Natural killer cell treated with Interleukin-12 subunit alpha and Interleukin-12 subunit beta and Interleukin-15 and Interleukin-18, amount 100 ng/mL, for 72 hours (primary cell): ENCODE data around the gene WDFY2. TPM values are rescaled to one million over a fixed set of nuclear protein-coding genes. Genes with fewer than 3 reads are reported as not detected.
A peak's percentile ranks its signal among the peaks of the same experiment; 100 is the strongest.
"Not testable (repeated sequence)": the region's sequence is repeated elsewhere in the genome, so short reads cannot be mapped to it uniquely, and the experiment has no call there.

Source experiments
- ATAC-seq, 2 donors: fragments of 150-1000 bp; cut with Tn5 transposase in 1 of 2; sonication (Bioruptor Pico), chemical (Tn5 transposase) in 1 of 2; 2 replicates each; pipeline ENCODE4 v1.10.0; 2021
- DNase-seq: peaks from one replicate; pipeline ENCODE4 v3.0.0; 2022; ENCODE audit warnings: low spot score
- H3K27ac Mint-ChIP-seq, 2 donors: 1 replicate in 1 of 2; 2 replicates in 1 of 2; pipeline ENCODE4 v1.8.0; 2022; ENCODE audit warnings: mixed read lengths in 2 of 2, mild to moderate bottlenecking in 1 of 2, moderate library complexity in 1 of 2
- H3K27me3 Mint-ChIP-seq, 2 donors: 1 replicate in 1 of 2; 2 replicates in 1 of 2; pipeline ENCODE4 v1.8.0; 2022; ENCODE audit warnings: mixed read lengths in 2 of 2
- H3K36me3 Mint-ChIP-seq: one replicate; pipeline ENCODE4 v1.8.0; 2022; ENCODE audit warnings: mixed read lengths
- H3K4me1 Mint-ChIP-seq, 2 donors: 1 replicate in 1 of 2; 2 replicates in 1 of 2; pipeline ENCODE4 v1.8.0; 2022; ENCODE audit warnings: low read depth in 2 of 2, mixed read lengths in 2 of 2, mild to moderate bottlenecking in 1 of 2
- H3K4me3 Mint-ChIP-seq: one replicate; pipeline ENCODE4 v1.8.0; 2022; ENCODE audit warnings: mixed read lengths
- H3K9me3 Mint-ChIP-seq: 2 replicates; pipeline ENCODE4 v1.8.0; 2022; ENCODE audit warnings: mixed read lengths
- total RNA-seq, 2 donors: library from RNA; stranded (reverse); gene quantifications; one replicate each; pipeline ENCODE4 v1.2.3, GENCODE V29; 2022

Gene WDFY2
- total RNA-seq, 2 donors from 2014 or later: 9.3 to 12.1 TPM

DNA sequence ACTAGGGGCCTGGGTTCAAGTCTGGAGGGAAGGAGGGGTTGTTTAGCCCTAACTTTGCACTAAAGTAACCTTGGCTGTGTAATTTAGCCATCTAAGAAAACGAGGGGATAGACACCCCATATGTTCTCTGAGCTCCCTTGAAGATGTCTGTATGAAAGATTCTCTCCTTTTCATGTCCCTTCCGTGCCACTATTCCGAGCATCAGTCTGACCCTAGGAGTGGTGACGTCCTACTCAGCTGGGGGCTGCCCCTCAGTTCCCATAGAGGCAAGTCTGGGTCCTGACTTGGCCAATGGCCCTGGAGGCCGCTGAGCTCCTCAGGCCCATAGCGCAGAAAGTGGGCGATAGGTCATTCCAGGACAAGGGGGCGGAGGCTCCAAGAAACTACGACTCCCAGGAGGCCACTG, 790 bp upstream of the WDFY2 start:
- no peaks in the 10 kb centered on the region for H3K27me3 Mint-ChIP-seq
- no peak for DNase-seq
- peak overlapping the region; percentile 89 for H3K27ac Mint-ChIP-seq
- peaks cover 39 to 42% of the 10 kb centered on the region in 2 donors for H3K4me1 Mint-ChIP-seq
- peak overlapping the region; percentile 95 for H3K4me3 Mint-ChIP-seq
- ATAC-seq: no peak
- peaks cover 7% of the 10 kb centered on the region for H3K9me3 Mint-ChIP-seq
- peaks cover 5% of the 10 kb centered on the region for H3K36me3 Mint-ChIP-seq

DNA sequence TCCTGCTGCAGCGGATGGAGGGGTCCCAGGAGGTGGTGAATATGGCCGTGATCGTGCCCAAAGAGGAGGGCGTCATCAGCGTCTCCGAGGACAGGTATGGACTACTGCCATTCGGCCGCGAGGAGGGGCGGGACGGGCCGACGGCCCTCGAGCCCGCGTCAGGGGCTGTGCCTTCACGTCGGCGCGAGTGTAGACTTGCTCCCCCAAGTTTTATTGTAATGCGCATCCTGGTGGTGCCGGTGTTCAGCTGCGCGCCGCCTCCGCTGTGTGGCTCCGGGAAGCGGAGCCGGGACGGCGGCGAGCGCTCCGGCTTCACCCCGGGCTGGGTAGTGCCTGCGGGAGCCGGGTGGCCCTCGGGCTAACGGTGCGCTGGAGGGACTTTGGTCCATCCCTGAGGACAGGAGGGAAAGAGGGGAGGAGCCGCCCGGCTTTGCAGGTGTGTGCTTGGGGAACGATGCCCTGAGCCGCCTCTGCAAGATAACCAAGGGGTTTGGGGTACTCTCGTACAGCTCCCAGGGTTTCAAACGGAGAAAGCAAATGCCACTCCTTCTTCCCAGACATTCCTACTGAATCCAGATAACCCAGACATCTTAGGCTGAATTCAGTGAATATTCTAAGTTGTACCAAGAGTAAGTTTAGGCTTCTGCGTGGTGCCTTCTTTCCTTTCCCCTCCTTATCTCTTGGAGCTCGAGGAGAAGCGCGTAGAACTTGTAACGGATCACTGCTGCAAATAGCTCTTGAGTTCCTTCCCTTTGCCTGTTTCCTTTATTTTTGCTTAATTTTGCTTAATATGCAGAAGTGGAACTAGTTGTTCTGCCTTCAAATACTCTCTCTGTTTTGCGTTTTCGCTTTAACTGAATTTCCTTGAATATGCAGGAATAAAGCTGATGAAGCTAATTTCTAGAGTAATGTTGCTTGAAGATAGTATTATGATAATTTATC, 740 bp downstream of the WDFY2 start:
- no peaks in the 10 kb centered on the region for H3K27me3 Mint-ChIP-seq
- H3K27ac Mint-ChIP-seq: peak overlapping the region; percentile 86 to 89
- ATAC-seq (peak; percentile 55 to 56), DNase-seq (peak; percentile 72)
- H3K4me1 Mint-ChIP-seq: peaks cover 36 to 41% of the 10 kb centered on the region in 2 donors
- H3K36me3 Mint-ChIP-seq: peaks cover 5% of the 10 kb centered on the region
- peak overlapping the region; percentile 95 for H3K4me3 Mint-ChIP-seq
- peaks cover 2% of the 10 kb centered on the region for H3K9me3 Mint-ChIP-seq

DNA sequence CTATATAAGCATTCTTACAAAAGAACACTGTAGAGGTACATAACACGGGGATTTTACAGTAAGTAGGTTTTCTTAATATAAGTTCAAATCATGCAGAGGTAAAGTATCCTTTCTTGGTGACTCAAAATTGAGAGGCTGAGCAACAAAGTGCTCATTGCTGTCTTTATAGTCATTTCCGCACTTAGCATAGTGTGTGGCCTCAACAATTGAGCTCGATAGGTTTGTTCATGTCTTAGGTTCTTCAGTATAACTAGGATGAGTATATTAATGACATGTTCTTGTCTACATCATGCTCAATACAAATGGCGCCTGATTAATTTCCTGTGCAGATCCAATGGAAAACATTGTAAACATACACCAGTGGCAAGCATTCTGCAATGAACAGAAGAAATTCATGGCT, 1.4 kb downstream of the WDFY2 start:
- no peaks in the 10 kb centered on the region for H3K27me3 Mint-ChIP-seq
- peaks cover 5% of the 10 kb centered on the region for H3K36me3 Mint-ChIP-seq
- ATAC-seq (no peak), DNase-seq (no peak)
- peak overlapping the region; percentile 95 for H3K4me3 Mint-ChIP-seq
- H3K9me3 Mint-ChIP-seq: no peaks in the 10 kb centered on the region
- peaks cover 38 to 41% of the 10 kb centered on the region in 2 donors for H3K4me1 Mint-ChIP-seq
- H3K27ac Mint-ChIP-seq: peak overlapping the region; percentile 86 to 89

DNA sequence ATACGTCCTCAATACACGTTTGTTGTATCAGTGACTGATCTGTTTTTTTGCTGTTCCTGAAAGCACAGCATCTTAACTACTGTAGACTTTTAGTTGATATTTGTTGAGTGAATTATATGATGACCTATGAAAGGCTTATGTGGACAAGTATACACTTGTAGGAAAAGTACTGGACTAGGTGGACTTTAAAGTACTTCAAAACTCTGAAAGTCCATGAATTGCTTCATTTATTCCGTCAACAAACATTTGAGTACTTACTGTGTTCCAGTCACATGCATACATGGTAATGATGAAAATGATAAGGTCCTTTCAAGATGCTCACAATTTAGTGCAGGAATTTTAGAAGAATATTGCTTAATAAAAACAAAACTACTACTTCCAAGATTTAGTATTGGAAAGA, 3.1 kb downstream of the WDFY2 start:
- Mint-ChIP-seq H3K27ac (no peak overlapping the region), H3K27me3 (no peaks in the 10 kb centered on the region), H3K36me3 (peaks cover 5% of the 10 kb centered on the region), H3K4me1 (peaks cover 32 to 33% of the 10 kb centered on the region in 2 donors), H3K4me3 (peak overlapping the region; percentile 5), H3K9me3 (no peaks in the 10 kb centered on the region)
- DNase-seq: no peak
- no peak for ATAC-seq

DNA sequence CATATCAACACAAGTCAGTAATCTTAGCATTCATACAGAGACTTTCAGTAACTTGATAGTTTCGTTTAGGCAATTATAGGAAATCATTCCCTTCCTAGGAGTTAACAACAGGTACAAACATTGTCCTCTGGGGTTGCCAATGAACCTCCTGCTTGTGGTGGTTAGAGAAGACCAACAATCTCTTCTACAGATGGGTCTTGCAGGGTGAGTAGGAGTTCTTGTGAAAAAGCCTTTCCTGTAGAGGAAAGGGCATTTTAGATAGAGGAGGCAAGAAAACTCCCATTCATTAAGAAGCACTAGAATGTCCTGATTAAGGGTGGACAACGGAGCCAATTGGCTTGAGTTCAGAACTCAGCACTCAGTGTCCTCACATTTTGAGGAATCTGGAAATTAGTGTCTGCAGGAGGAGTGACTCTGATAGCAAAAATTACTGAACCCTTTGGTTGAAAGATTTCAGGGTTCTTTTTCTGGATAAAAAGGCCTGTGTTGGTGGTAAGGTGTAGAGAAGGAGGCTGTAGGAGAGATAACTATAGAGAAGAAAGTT, 4.2 kb downstream of the WDFY2 start:
- ATAC-seq (no peak), DNase-seq (no peak)
- H3K36me3 Mint-ChIP-seq: peaks cover 5% of the 10 kb centered on the region
- H3K27me3 Mint-ChIP-seq: no peaks in the 10 kb centered on the region
- peaks cover 26 to 28% of the 10 kb centered on the region in 2 donors for H3K4me1 Mint-ChIP-seq
- peak overlapping the region in 1 of 2 donors; percentile 28 for H3K27ac Mint-ChIP-seq
- H3K9me3 Mint-ChIP-seq: no peaks in the 10 kb centered on the region
- H3K4me3 Mint-ChIP-seq: no peak overlapping the region

DNA sequence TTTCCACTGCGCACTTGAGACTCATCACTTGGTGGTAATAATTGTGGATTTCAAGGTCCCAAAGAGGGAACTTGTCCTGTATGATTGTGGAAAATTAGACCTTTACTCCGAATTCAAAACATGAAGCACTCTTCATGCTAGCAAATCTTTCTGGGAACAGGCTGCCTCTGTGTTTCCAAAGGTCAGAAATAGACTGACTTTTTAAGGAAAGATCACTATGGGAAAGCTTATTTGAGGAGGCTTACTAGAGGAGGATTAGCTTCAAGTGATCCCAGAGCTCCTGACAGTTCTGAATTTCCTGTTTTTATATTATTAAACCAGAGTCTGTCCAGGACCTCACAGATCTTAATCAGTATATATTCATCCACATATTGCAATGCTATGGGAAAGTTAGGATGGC, 5.5 kb downstream of the WDFY2 start:
- ATAC-seq (no peak), DNase-seq (no peak)
- Mint-ChIP-seq H3K36me3 (peaks cover 5% of the 10 kb centered on the region), H3K4me1 (peaks cover 26 to 31% of the 10 kb centered on the region in 2 donors), H3K27me3 (no peaks in the 10 kb centered on the region), H3K4me3 (no peak overlapping the region), H3K27ac (no peak overlapping the region), H3K9me3 (no peaks in the 10 kb centered on the region)

DNA sequence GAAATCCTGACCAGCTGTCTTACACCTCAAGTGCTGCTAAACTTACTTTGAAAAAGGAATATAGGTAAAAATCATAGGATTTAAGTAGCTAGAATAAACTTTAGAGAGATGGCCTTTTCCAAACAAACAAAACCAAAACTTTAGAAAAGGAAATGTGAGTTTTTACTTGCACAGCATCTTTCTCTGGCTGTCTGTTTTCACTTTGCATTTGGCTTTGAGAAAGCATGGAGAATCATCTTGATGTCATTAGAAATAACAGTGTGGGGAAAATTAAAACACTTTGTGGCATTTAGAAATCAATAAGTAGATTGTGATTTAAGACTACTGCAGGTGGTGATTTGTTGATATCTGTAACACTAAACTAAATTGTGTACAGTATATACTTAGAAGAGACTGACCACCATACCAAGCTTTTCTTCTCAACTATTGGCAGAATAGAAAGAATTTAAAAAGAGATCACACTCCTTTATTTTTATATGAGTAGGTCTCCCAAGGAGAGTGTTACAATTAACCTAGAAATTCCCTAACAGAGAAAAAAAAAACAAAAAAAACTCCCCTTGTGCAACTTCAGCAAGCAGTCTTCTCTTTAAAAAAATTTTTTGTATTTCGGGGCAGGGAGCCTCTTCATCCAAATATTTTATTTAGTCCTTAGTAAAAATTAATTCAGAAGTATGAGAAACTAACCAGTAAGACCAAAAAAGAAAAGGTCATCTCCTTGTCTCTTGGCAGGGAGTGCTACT, 6.1 kb downstream of the WDFY2 start:
- Mint-ChIP-seq H3K4me3 (no peak overlapping the region), H3K27me3 (no peaks in the 10 kb centered on the region), H3K4me1 (peaks cover 26 to 34% of the 10 kb centered on the region in 2 donors), H3K27ac (no peak overlapping the region), H3K36me3 (peaks cover 5% of the 10 kb centered on the region), H3K9me3 (no peaks in the 10 kb centered on the region)
- DNase-seq (no peak), ATAC-seq (no peak)

DNA sequence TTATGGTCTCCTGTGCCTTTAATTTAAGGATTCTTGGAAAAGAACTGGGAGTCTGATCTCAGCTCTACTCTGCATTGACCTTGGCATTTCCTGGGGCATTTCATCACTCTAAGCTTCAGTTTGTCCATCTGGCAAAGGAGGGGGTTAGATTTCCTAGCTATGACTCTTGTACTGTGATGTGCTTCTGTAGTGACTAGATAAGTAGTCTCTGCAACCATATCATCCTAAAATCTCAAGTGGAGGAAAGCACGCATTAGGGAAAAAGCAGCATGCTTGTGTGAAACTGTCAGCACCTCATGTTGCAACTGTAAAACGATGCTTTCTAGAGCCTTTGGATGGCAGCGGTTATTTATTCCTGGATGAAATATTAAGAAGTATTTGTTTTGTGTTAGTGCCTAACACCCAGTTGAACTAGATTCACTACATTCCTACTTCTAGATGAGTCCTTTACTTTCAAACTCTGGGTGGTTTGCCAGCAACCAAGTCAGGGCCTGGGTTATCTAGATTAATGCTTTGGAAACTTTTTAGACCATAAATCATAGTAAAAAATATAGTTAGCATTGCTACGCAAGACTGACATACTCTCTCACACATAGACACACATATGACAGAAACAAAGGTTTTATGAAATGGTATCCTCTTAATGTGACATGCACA, 6.8 kb downstream of the WDFY2 start:
- ATAC-seq (no peak), DNase-seq (no peak)
- H3K4me3 Mint-ChIP-seq: no peak overlapping the region
- no peaks in the 10 kb centered on the region for H3K27me3 Mint-ChIP-seq
- peaks cover 21 to 29% of the 10 kb centered on the region in 2 donors for H3K4me1 Mint-ChIP-seq
- H3K36me3 Mint-ChIP-seq: peaks cover 5% of the 10 kb centered on the region
- H3K27ac Mint-ChIP-seq: no peak overlapping the region
- H3K9me3 Mint-ChIP-seq: no peaks in the 10 kb centered on the region

DNA sequence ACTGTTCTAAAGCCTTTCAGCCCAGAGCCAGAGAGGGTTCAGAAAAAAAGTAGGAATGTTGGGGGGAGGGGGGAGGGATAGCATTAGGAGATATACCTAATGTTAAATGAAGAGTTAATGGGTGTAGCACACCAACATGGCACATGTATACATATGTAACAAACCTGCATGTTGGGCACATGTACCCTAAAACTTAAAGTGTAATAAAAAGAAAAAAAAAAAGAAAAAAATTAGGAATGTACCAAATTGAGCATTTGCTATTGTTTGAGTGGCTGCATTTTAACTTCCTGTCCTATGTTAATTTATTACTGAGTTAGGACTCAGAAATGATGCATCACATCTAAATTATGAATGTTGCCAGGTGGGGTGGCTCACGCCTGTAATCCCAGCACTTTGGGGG, 7.7 kb downstream of the WDFY2 start:
- H3K27me3 Mint-ChIP-seq, ATAC-seq, H3K27ac Mint-ChIP-seq, H3K36me3 Mint-ChIP-seq, DNase-seq, H3K9me3 Mint-ChIP-seq, H3K4me3 Mint-ChIP-seq: not testable (repeated sequence)
- peaks cover 21 to 29% of the 10 kb centered on the region in 2 donors for H3K4me1 Mint-ChIP-seq

DNA sequence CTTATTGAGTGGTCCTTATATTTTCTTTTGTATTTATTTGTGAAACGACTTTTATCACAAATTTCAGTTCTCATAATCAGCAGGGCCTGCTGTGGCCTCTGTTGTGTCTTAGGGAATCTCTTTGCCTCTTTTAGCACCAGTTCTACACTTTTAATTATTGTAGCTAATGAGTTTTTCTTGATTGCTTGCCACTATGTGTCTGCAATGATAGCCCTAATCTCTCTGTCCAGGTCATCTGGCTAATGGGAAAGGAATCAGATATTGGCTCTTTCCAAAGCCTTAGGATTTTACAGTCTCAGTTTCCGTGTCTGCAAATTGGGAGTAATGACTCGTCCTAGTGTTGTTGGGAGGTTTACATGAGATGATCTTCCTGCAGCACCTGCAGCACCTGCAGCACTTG, 10.2 kb downstream of the WDFY2 start:
- H3K27ac Mint-ChIP-seq: peak overlapping the region in 1 of 2 donors; percentile 41
- H3K4me3 Mint-ChIP-seq: no peak overlapping the region
- H3K9me3 Mint-ChIP-seq: no peaks in the 10 kb centered on the region
- peaks cover 10 to 15% of the 10 kb centered on the region in 2 donors for H3K4me1 Mint-ChIP-seq
- H3K36me3 Mint-ChIP-seq: no peaks in the 10 kb centered on the region
- DNase-seq: no peak
- ATAC-seq: no peak
- no peaks in the 10 kb centered on the region for H3K27me3 Mint-ChIP-seq

DNA sequence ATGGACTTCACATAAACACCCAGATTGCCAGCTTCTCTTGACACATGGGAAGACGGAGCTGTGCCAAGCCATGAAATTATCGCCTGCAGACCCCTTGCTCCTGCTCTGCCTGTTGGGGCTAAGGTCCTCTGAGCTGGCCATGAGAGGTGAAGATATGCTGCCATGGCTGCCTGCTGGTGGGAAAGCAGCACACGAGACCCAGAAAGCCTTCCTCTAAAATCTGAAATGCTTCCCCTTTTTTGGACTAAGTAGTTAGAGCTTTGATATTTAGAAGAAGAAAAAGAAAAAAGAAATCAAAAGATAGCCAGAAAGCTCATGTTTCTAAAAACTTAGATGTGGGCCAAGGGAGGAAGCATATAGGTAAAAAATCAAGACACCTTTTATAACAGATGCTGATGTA, 11.2 kb downstream of the WDFY2 start:
- peak overlapping the region in 1 of 2 donors; percentile 41 for H3K27ac Mint-ChIP-seq

DNA sequence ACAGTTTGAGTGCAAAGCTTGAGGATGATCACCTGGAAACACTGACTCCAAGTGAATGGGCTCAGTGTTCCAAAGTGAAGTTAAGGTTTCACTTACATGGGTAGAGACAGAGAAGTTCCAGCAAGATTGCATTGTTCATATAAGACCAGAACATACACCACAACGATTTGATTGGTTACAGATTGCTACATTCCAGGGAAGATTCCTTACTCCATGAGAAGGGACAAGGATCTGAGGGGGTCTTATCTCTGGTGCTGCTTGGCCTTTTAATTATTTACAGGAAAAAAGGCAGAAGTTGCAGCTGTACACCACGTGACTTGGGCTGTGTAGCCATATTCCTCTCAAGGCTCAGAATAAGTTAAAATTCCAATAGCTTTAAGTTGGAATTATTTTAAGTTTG, 12.3 kb downstream of the WDFY2 start:
- H3K27ac Mint-ChIP-seq: no peak overlapping the region
- H3K36me3 Mint-ChIP-seq: no peaks in the 10 kb centered on the region
- H3K4me1 Mint-ChIP-seq: peaks cover 14 to 25% of the 10 kb centered on the region in 2 donors
- H3K27me3 Mint-ChIP-seq: no peaks in the 10 kb centered on the region
- no peaks in the 10 kb centered on the region for H3K9me3 Mint-ChIP-seq
- no peak for DNase-seq
- ATAC-seq: no peak
- no peak overlapping the region for H3K4me3 Mint-ChIP-seq

More for the DNA sequence above, 11.2 kb downstream of the WDFY2 start:
- no peaks in the 10 kb centered on the region for H3K27me3 Mint-ChIP-seq
- H3K9me3 Mint-ChIP-seq: no peaks in the 10 kb centered on the region
- ATAC-seq: no peak
- no peaks in the 10 kb centered on the region for H3K36me3 Mint-ChIP-seq
- H3K4me3 Mint-ChIP-seq: no peak overlapping the region
- no peak for DNase-seq
- peaks cover 15 to 25% of the 10 kb centered on the region in 2 donors for H3K4me1 Mint-ChIP-seq

DNA sequence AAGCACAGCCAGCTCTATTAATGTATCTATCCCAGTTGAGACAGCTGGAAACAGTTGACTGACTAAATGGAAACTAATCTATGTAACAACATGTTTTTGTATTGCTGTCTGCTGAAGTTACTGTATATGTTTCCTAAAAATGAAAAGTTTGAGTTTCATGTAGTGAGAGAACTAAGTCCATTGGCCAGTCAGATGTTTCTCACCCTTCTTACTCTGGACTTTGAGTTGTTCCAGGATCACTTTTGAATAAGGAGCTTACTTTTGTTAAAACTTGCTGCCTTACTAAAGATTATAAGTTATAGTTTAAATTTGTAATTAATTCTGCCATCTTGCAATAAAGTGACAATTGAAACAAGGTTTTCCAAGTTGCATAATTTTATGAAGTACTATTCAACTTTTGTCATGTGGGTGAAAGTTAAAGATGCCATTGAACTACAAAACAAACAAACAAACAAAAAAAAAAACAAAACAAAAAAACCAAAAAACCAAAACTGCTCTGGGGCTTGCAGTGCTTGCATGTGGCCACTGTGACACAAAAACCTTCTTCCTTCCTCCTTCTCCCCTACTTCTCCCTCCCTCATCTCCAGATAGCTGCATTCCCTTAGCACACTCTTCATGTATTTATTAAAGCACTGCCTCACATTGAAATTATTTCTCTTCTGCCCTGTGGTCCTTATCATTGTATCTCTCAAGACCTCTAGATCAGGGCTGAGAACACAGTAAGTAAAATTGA, 15.3 kb downstream of the WDFY2 start:
- H3K27ac Mint-ChIP-seq: peak overlapping the region in 1 of 2 donors; percentile 76
- no peak overlapping the region for H3K4me3 Mint-ChIP-seq

More for the DNA sequence above, 15.3 kb downstream of the WDFY2 start:
- Mint-ChIP-seq H3K4me1 (peaks cover 23 to 30% of the 10 kb centered on the region in 2 donors), H3K27me3 (no peaks in the 10 kb centered on the region), H3K36me3 (no peaks in the 10 kb centered on the region), H3K9me3 (peaks cover under 1% of the 10 kb centered on the region)
- no peak for ATAC-seq
- DNase-seq: no peak
